HG02973 (cell line): ENCODE data around the gene CAP1.

Source experiments
- ATAC-seq: cut with Tn5 transposase; IDR thresholded peaks from one replicate; pipeline ENCODE4 v1.9.1; 2021; ENCODE audit warnings: moderate library complexity; ENCODE audit not compliant: unreplicated experiment

CAP1 gene

GRCh38 chr1:40094466-40095110, 54.1 kb downstream of the CAP1 start:
- ATAC-seq = no peak

- no peak for ATAC-seq
Measured at GRCh38 chr1:40095806-40096205, 55.3 kb downstream of the CAP1 start.

GRCh38 chr1:40096646-40096976, 56.1 kb downstream of the CAP1 start:
- no peak for ATAC-seq

- no peak for ATAC-seq
Measured at GRCh38 chr1:40096977-40097782, 56.7 kb downstream of the CAP1 start, which contains the start of gene PPT1. PPT1 (minus strand) TSS chr1:40097252; CDS start chr1:40097238, 14 bp downstream.

GRCh38 chr1:40102038-40102437, 61.5 kb downstream of the CAP1 start:
- no peak for ATAC-seq

- no peak for ATAC-seq
Measured at GRCh38 chr1:40102896-40103295, 62.4 kb downstream of the CAP1 start.

- no peak for ATAC-seq
Measured at GRCh38 chr1:40105028-40105427, 64.5 kb downstream of the CAP1 start.

GRCh38 chr1:40107290-40107959, 66.9 kb downstream of the CAP1 start:
- ATAC-seq = no peak

GRCh38 chr1:40110389-40110788, 69.9 kb downstream of the CAP1 start:
- ATAC-seq = no peak

- ATAC-seq = no peak
Measured at GRCh38 chr1:40114400-40114799, 73.9 kb downstream of the CAP1 start.

GRCh38 chr1:40120128-40120527, 79.6 kb downstream of the CAP1 start:
- no peak for ATAC-seq
